Pancreas (tissue), 10 donors: ENCODE data around the gene B3GNT5. TPM values are rescaled to one million over a fixed set of nuclear protein-coding genes. Genes with fewer than 3 reads are reported as not detected.

ENCODE experiments used
- ATAC-seq, 4 donors: fragments of 200-7000 bp; cut with Tn5 transposase; one replicate each; pipeline versions ENCODE4 v1.8.0 to v1.9.1; 2020; ENCODE audit warnings: mild to moderate bottlenecking in 4 of 4, moderate library complexity in 4 of 4
- DNase-seq, 6 donors: peaks; one replicate each; pipeline ENCODE4 v3.0.0-alpha.2; 2020
- FAIRE-seq: peaks from 2 replicates; lab custom pipeline; 2012; peaks lifted over from hg19 to GRCh38; lab: Jason Lieb, UNC
- H3K27ac ChIP-seq, 4 donors: fragments of 200-600 bp; sonication (generic); 1 replicate in 3 of 4; 2 replicates in 1 of 4; pipeline versions ENCODE4 v1.5.0 to v1.8.0; 2020
- H3K27me3 ChIP-seq, 4 donors: fragments of 200-600 bp; one replicate each; pipeline ENCODE4 v1.8.0; 2021
- H3K36me3 ChIP-seq, 3 donors: fragments of 200-600 bp; sonication (generic) in 1 of 3; one replicate each; pipeline versions ENCODE4 v1.5.0 to v1.8.0; 2020 to 2021
- H3K4me1 ChIP-seq, 3 donors: fragments of 200-600 bp; one replicate each; pipeline ENCODE4 v1.8.0; 2021
- H3K4me3 ChIP-seq, 4 donors: fragments of 200-600 bp; sonication (generic) in 2 of 4; one replicate each; pipeline versions ENCODE4 v1.5.0 to v1.8.0; 2020 to 2021
- H3K9me3 ChIP-seq, 4 donors: fragments of 200-600 bp; one replicate each; pipeline ENCODE4 v1.8.0; 2021
- CTCF ChIP-seq, 4 donors: fragments of 200-600 bp; sonication (generic) in 3 of 4; IDR thresholded peaks; one replicate each; pipeline versions ENCODE4 v1.5.0 to v1.8.0; 2021; ENCODE audit warnings: antibody characterized with exemption in 4 of 4
- WGBS, 2 donors: extraction: QIAGEN DNeasy Blood & Tissue Kit; methylation state at CpG; one replicate each; pipeline ENCODE4 v1.1.7; 2013; 5-methylcytosine and 5-hydroxymethylcytosine counted together
- intact Hi-C, 3 donors: fragments of 100-400 bp; cut with DNase I; formaldehyde crosslinking; loops; one replicate each; pipeline versions ENCODE4 v1.11.1 to v1.14.2; 2022
- polyA plus RNA-seq, 2 donors: library from polyadenylated mRNA; stranded (reverse); fragments of 200-250 nt; gene quantifications; one replicate each; pipeline ENCODE4 v1.2.3, GENCODE V29; 2013
- total RNA-seq, 6 donors: library from RNA; stranded (reverse); fragmentation: NEBNext Ultra II Directional in 4 of 6; extraction: Animal tissue kit (Norgen Biotek cat#: 25700) in 4 of 6; gene quantifications; one replicate each; pipeline versions ENCODE4 v1.2.1 to v1.2.4, GENCODE V29; 2021 to 2023
- donor health status: healthy with polysubstance abuse.
- donor health status: DM: no; HTN: no; CAD: no; lungs with moderate emphysema.
- donor health status: DM: no; HTN: no; CAD: no.
- donor health status: control.
- donor health status: control.
- donor health status: Bipolar disorder and iron deficiency.
- donor health status: DM: yes; HTN: yes; CAD: no.
- donor health status: DM: no; HTN: no; CAD: no.
- donor health status: DM: no; HTN: no; CAD: no.
- donor health status: DM: yes; HTN: yes; CAD: no.

The B3GNT5 gene
- total and polyA plus RNA-seq, 8 donors = 3.0 to 13.7 (median 5.2) TPM

- intact Hi-C loops = no loop called here
- H3K4me3 ChIP-seq = no peak overlapping the region
- WGBS, 2 donors = 81 to 82% methylated on average over 5 of the region's 5 CpGs
- TF ChIP-seq CTCF (IDR thresholded peaks at IDR 0.05) = no peak
- ATAC-seq = peak in 2 of 4 donors; percentile 26 to 42
- H3K36me3 ChIP-seq = no peaks in the 10 kb centered on the region
- H3K27me3 ChIP-seq = no peaks in the 10 kb centered on the region
- FAIRE-seq = no peak
- peak overlapping the region in 2 of 4 donors; percentile 42 to 70 for H3K27ac ChIP-seq
- DNase-seq = no peak
- H3K9me3 ChIP-seq = no peaks in the 10 kb centered on the region
- H3K4me1 ChIP-seq = no peaks in the 10 kb centered on the region
These were observed 42.7 kb upstream of the B3GNT5 start for GRCh38 chr3:183210341-183210740.

GRCh38 chr3:183210862-183211341, 42.2 kb upstream of the B3GNT5 start:
- Histone ChIP-seq H3K36me3 (no peaks in the 10 kb centered on the region), H3K27ac (peak overlapping the region in 2 of 4 donors; percentile 42 to 70), H3K27me3 (no peaks in the 10 kb centered on the region), H3K9me3 (no peaks in the 10 kb centered on the region), H3K4me1 (no peaks in the 10 kb centered on the region), H3K4me3 (no peak overlapping the region)
- no peak for FAIRE-seq
- intact Hi-C loops = no loop called here
- no peak for TF ChIP-seq CTCF (IDR thresholded peaks at IDR 0.05)
- peak in 3 of 4 donors; percentile 17 to 82 (median 71) for ATAC-seq
- peak in 1 of 6 donors; percentile 34 for DNase-seq
- 72 to 77% methylated on average over 9 of the region's 9 CpGs for WGBS, 2 donors

- H3K27me3 ChIP-seq = no peaks in the 10 kb centered on the region
- ATAC-seq = peak in 3 of 4 donors; percentile 61 to 85 (median 82)
- WGBS, 2 donors = 49 to 51% methylated on average over 13 of the region's 13 CpGs
- no peaks in the 10 kb centered on the region for H3K9me3 ChIP-seq
- H3K27ac ChIP-seq = peak overlapping the region in 2 of 4 donors; percentile 41 to 70
- H3K4me3 ChIP-seq = no peak overlapping the region
- FAIRE-seq = no peak
- no peak for TF ChIP-seq CTCF (IDR thresholded peaks at IDR 0.05)
- DNase-seq = peak in 5 of 6 donors; percentile 17 to 44 (median 32)
- no peaks in the 10 kb centered on the region for H3K4me1 ChIP-seq
- no peaks in the 10 kb centered on the region for H3K36me3 ChIP-seq
- intact Hi-C loops = no loop called here
These were observed 41.7 kb upstream of the B3GNT5 start for GRCh38 chr3:183211352-183211751.

- no peak for TF ChIP-seq CTCF (IDR thresholded peaks at IDR 0.05)
- H3K27ac ChIP-seq = peak overlapping the region in 1 of 4 donors; percentile 70
- no peaks in the 10 kb centered on the region for H3K27me3 ChIP-seq
- 78 to 84% methylated on average over 12 of the region's 12 CpGs for WGBS, 2 donors
- H3K4me3 ChIP-seq = no peak overlapping the region
- no peak for FAIRE-seq
- intact Hi-C loops = no loop called here
- no peak for DNase-seq
- no peaks in the 10 kb centered on the region for H3K4me1 ChIP-seq
- ATAC-seq = no peak
- H3K36me3 ChIP-seq = no peaks in the 10 kb centered on the region
- H3K9me3 ChIP-seq = no peaks in the 10 kb centered on the region
These were observed 41.0 kb upstream of the B3GNT5 start for GRCh38 chr3:183212096-183212495.

GRCh38 chr3:183212565-183212964, 40.5 kb upstream of the B3GNT5 start:
- peak in 2 of 4 donors; percentile 48 to 56 for ATAC-seq
- intact Hi-C loops = no loop called here

More at GRCh38 chr3:183212565-183212964, 40.5 kb upstream of the B3GNT5 start:
- H3K27me3 ChIP-seq = no peaks in the 10 kb centered on the region
- H3K4me3 ChIP-seq = no peak overlapping the region
- no peaks in the 10 kb centered on the region for H3K4me1 ChIP-seq
- DNase-seq = peak in 1 of 6 donors; percentile 29
- no peak for FAIRE-seq
- H3K36me3 ChIP-seq = no peaks in the 10 kb centered on the region
- WGBS, 2 donors = 76 to 81% methylated on average over 7 of the region's 7 CpGs
- no peak for TF ChIP-seq CTCF (IDR thresholded peaks at IDR 0.05)
- H3K27ac ChIP-seq = peak overlapping the region in 1 of 4 donors; percentile 70
- no peaks in the 10 kb centered on the region for H3K9me3 ChIP-seq
